SK-N-SH (cell line): Measurements from ENCODE around the gene MAN1B1.

Experiments
- FOXJ3 ChIP-seq: sonication (generic); formaldehyde crosslinking; IDR thresholded peaks from 2 replicates; pipeline ENCODE4 v1.5.1; 2020; ENCODE audit warnings: mild to moderate bottlenecking, missing genetic modification reagents
- FOXM1 ChIP-seq: IDR thresholded peaks from 2 replicates; pipeline ENCODE4 v1.4.0; 2012; ENCODE audit warnings: low read depth, mild to moderate bottlenecking
- TF ChIP-seq, protein P1 (sequence below): fragments of 150-350 bp; IDR thresholded peaks from 2 replicates; pipeline ENCODE4 v1.6.1; 2017; ENCODE audit warnings: antibody characterized with exemption, low read length, low read depth, borderline replicate concordance
- TF ChIP-seq, protein P2 (sequence below): fragments of 200-600 bp; sonication (generic); IDR thresholded peaks from 2 replicates; pipeline ENCODE4 v1.6.1; 2017; ENCODE audit warnings: antibody characterized with exemption, mild to moderate bottlenecking, moderate library complexity

DNA sequence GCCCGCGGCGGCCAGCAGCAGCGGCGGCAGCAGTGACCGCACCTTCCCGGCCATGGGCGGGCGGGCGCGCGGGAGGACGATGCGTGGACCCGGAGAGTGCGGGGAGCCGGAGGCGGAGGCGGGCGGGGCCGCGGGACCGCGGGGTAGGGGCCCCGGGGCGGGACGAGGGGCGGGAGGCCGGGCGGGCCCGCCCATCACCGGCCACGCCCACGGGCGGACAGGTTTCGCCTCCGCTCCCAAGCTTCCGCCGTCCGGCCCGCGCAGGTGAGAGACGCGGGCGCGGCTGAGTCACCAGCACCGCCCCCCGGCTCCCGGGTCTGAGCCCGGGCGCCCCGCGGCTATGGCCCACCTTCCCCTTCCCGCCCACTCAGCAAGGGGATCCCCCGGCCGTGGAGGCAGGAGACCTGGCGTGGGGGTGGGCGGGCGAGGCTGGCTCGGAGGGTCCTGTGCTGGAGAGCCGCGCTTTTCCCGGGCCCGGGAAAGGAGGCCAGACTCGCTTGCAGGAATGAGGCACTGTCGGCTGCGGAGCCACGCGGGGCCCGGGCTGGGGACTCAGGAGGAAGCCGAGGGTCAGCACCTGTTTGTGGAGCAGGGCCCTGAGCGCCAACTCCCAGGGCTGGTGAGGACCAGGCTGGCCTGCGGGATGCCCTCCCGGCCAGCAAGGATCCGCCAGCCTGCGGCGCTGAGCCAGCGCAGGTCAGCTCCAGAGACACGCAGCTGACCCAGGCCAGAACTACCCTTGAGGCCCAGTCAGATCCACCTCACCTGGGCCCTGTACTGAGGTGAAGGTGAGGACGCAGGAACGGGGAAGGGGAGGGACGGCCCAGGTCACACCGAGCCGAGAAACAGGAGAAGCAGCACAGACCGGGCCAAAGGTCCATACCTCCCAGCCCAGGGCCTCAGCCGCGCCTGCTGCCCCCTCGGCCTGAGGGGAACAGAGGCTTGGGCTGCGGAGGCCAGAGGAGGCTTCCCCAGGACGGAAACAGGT is 32.5 kb upstream of the MAN1B1 start, which contains the start of gene ENTPD2:
- TF ChIP-seq FOXM1 (no peak), FOXJ3 (no peak)
- TF ChIP-seq, protein P1, sequence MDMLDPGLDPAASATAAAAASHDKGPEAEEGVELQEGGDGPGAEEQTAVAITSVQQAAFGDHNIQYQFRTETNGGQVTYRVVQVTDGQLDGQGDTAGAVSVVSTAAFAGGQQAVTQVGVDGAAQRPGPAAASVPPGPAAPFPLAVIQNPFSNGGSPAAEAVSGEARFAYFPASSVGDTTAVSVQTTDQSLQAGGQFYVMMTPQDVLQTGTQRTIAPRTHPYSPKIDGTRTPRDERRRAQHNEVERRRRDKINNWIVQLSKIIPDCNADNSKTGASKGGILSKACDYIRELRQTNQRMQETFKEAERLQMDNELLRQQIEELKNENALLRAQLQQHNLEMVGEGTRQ, result no peak
- TF ChIP-seq, protein P2, sequence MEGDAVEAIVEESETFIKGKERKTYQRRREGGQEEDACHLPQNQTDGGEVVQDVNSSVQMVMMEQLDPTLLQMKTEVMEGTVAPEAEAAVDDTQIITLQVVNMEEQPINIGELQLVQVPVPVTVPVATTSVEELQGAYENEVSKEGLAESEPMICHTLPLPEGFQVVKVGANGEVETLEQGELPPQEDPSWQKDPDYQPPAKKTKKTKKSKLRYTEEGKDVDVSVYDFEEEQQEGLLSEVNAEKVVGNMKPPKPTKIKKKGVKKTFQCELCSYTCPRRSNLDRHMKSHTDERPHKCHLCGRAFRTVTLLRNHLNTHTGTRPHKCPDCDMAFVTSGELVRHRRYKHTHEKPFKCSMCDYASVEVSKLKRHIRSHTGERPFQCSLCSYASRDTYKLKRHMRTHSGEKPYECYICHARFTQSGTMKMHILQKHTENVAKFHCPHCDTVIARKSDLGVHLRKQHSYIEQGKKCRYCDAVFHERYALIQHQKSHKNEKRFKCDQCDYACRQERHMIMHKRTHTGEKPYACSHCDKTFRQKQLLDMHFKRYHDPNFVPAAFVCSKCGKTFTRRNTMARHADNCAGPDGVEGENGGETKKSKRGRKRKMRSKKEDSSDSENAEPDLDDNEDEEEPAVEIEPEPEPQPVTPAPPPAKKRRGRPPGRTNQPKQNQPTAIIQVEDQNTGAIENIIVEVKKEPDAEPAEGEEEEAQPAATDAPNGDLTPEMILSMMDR, result no peak
